Duodenal mucosa (tissue), 2 donors: ENCODE data around the gene BBS2.

ENCODE experiments used
- H3K27ac ChIP-seq: one replicate; pipeline ENCODE4 v1.7.0; 2013; ENCODE audit warnings: low read depth, low read length
- H3K27me3 ChIP-seq, 2 donors: one replicate each; pipeline ENCODE4 v1.7.0; 2013; ENCODE audit warnings: low read length in 2 of 2, control low read depth in 1 of 2; ENCODE audit not compliant: insufficient read depth in 2 of 2, control insufficient read depth in 1 of 2
- H3K36me3 ChIP-seq, 2 donors: one replicate each; pipeline ENCODE4 v1.7.0; 2013; ENCODE audit warnings: low read length in 2 of 2, control low read depth in 1 of 2; ENCODE audit not compliant: insufficient read depth in 2 of 2, control insufficient read depth in 1 of 2
- H3K4me1 ChIP-seq, 2 donors: one replicate each; pipeline ENCODE4 v1.7.0; 2013; ENCODE audit warnings: low read length in 2 of 2, control low read depth in 1 of 2; ENCODE audit not compliant: insufficient read depth in 2 of 2, control insufficient read depth in 1 of 2
- H3K4me3 ChIP-seq, 2 donors: one replicate each; pipeline ENCODE4 v1.7.0; 2013; ENCODE audit warnings: low read length in 2 of 2, low read depth in 1 of 2
- H3K9ac ChIP-seq, 2 donors: one replicate each; pipeline ENCODE4 v1.7.0; 2013; ENCODE audit warnings: low read length in 2 of 2, low read depth in 1 of 2
- H3K9me3 ChIP-seq, 2 donors: one replicate each; pipeline ENCODE4 v1.7.0; 2013; ENCODE audit warnings: low read length in 2 of 2, control low read depth in 1 of 2; ENCODE audit not compliant: control insufficient read depth in 1 of 2

The BBS2 gene

DNA sequence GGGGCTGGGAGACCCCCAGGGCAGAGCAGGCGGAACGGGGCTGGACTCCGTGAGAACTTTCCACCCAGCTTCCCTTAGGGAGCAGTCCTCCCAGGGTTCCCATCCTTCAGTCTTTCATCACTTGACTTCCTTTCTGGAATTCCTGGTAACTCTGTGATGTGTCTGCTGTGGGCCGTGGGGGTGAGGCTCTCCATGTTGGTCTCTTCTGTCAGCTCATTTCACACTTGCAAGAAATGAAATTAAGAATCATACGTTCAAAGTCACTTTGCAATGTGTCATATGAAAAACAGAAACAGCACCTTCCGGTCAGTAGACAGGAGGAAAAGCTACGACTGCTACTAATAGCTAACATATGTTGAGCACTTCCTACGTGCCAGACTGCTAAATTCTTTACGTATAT is 5.4 kb upstream of the BBS2 start:
- Histone ChIP-seq H3K4me3 (no peak overlapping the region), H3K9me3 (no peaks in the 10 kb centered on the region), H3K4me1 (peaks cover 4 to 5% of the 10 kb centered on the region in 2 donors), H3K9ac (no peak overlapping the region), H3K27me3 (no peaks in the 10 kb centered on the region), H3K36me3 (no peaks in the 10 kb centered on the region), H3K27ac (no peak overlapping the region)

DNA sequence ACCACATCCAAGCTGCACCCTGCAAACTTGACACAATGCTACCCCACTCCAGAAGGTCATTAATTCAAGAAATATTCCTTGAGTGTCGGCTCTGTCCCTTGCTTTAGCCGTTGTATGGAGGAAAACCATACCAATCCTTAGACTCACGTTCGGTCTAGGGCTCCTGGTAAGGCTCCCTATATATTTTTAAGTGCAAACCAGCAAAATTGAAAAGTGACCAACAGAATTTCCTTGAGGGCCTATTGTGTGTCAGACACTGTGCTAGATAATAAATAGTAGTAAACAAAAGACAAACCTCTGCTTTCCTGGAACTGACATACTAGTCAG is 390 bp upstream of the BBS2 start:
- Histone ChIP-seq H3K27ac (no peak overlapping the region), H3K36me3 (no peaks in the 10 kb centered on the region), H3K27me3 (no peaks in the 10 kb centered on the region), H3K4me3 (peak overlapping the region; percentile 87 to 91), H3K9me3 (no peaks in the 10 kb centered on the region), H3K9ac (peak overlapping the region; percentile 73 to 76), H3K4me1 (peaks cover 13 to 16% of the 10 kb centered on the region in 2 donors)

DNA sequence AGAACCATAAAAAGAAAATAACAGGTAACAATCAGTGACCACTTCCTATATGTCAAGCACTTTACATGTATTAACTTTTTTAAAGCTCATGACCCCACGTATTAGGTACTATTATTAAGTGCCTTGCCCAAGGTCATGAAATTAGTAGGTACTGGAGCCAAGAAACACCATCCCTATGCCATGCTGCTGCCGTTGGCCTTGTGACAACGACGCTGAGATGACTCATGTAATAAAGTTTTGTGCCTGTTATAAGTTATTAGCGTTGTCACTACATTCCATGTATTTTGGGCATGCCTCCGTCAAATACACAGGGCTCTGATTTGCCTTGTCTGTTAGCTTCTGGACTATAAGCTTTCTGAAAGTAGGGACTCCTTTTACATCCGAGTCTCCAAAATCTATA is 1.4 kb downstream of the BBS2 start:
- no peak overlapping the region for H3K9ac ChIP-seq
- H3K4me1 ChIP-seq = peaks cover 16 to 20% of the 10 kb centered on the region in 2 donors

DNA sequence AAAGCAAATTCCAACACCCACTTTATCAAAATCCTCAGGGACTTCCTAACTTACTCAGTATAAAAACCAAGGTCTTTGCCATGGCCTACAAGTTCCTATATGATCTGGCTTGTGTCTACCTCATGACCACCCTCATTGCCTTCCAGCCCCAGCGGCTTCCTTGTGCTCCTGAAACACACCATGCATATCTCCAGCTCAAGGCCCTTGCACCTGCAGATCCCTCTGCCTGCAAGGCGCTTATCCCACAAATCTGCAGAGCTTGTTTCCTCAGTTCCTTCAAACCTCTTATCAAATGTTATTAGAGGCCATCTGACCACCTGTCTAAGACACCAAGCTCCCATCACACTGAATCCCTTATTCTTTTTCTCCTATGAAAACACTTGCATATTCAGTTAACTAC is 2.6 kb downstream of the BBS2 start:
- Histone ChIP-seq H3K36me3 (no peaks in the 10 kb centered on the region), H3K4me1 (peaks cover 16 to 20% of the 10 kb centered on the region in 2 donors), H3K9me3 (no peaks in the 10 kb centered on the region), H3K27ac (no peak overlapping the region), H3K27me3 (no peaks in the 10 kb centered on the region), H3K4me3 (no peak overlapping the region), H3K9ac (no peak overlapping the region)

More for the DNA sequence above, 1.4 kb downstream of the BBS2 start:
- Histone ChIP-seq H3K4me3 (no peak overlapping the region), H3K27me3 (no peaks in the 10 kb centered on the region), H3K27ac (no peak overlapping the region), H3K9me3 (no peaks in the 10 kb centered on the region), H3K36me3 (no peaks in the 10 kb centered on the region)

DNA sequence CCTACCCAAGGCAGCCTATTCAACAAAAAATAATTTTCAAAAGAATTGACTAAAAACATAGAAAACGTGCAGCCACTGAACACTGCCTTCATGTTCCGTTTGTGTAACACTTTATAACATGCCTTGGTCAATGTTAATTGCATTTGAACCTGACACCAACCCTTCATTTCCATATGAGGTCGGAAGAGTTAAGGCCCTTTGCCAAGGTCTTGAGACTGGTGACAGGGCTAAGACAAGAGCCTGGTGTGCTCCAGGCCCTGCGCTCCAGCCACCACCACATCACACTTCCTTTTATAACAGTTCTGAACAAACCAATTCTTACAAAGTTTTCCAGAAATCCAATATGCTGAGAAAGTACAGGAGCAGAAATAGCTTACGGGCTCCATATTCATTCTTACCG is 4.2 kb downstream of the BBS2 start:
- Histone ChIP-seq H3K4me1 (peaks cover 16 to 19% of the 10 kb centered on the region in 2 donors), H3K27ac (no peak overlapping the region), H3K4me3 (no peak overlapping the region), H3K9me3 (no peaks in the 10 kb centered on the region), H3K27me3 (no peaks in the 10 kb centered on the region), H3K36me3 (peaks cover 7 to 9% of the 10 kb centered on the region in 2 donors), H3K9ac (no peak overlapping the region)

DNA sequence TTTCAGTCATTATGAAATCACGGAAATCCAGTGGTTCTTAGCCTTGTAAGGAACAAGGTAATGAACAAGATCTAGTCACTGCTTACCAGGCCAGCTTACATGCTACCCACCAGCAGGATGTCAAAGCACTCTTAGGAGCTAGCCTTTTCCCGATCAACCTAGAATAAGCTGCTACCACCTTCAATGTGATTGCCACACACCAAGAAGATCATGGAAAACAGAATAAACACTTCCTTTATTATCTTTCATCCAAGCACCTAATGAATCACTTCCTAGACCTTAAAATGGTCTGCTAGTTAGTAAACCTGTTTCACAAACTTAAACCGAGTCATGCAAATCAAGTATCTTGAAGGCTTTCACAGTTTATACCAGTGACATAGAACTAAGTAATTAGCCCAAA is 5.0 kb downstream of the BBS2 start:
- peaks cover 9 to 13% of the 10 kb centered on the region in 2 donors for H3K4me1 ChIP-seq
- H3K27me3 ChIP-seq = no peaks in the 10 kb centered on the region
- no peak overlapping the region for H3K4me3 ChIP-seq
- H3K9ac ChIP-seq = no peak overlapping the region
- H3K9me3 ChIP-seq = no peaks in the 10 kb centered on the region
- peaks cover 15 to 17% of the 10 kb centered on the region in 2 donors for H3K36me3 ChIP-seq
- H3K27ac ChIP-seq = no peak overlapping the region

DNA sequence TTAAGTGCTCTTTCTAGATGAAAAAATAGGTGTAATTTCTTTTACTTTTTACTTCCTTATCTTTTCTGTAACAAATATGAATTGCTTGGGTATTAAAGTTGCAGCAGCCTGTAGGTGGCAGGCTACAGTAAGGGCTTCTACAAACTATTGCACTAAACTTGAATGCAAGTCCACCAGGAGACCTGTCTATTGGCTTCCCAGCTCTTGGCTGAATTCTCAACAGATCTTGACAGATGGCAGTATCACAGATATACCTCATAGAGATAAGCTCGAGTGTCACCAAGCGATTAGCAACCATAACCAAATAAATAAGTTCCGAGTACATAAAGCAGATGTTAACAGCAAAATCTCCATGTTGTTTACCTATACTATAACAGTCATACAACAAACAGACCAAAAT is 5.9 kb downstream of the BBS2 start:
- no peak overlapping the region for H3K4me3 ChIP-seq
- H3K9me3 ChIP-seq = no peaks in the 10 kb centered on the region
- H3K27ac ChIP-seq = no peak overlapping the region
- H3K27me3 ChIP-seq = no peaks in the 10 kb centered on the region
- H3K9ac ChIP-seq = no peak overlapping the region
- peaks cover 7 to 13% of the 10 kb centered on the region in 2 donors for H3K4me1 ChIP-seq
- peaks cover 19 to 24% of the 10 kb centered on the region in 2 donors for H3K36me3 ChIP-seq

DNA sequence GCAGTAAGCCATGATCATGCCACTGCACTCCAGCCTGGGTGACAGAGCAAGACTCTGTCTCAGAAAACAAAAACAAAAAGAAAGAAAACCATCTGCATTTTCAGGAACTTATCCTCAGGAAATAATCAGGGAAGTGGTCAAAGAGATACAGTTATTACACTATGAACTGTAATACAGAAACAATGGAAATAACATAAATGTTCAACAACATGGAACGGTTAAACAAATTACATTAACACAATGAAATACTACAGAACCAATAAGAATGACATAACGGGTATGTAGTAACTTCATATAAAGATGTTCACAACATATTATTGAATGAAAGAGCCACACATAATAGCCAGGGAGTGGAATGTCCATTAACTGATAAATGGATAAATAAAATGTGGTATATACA is 6.7 kb downstream of the BBS2 start:
- no peak overlapping the region for H3K27ac ChIP-seq
- H3K9ac ChIP-seq = no peak overlapping the region
- H3K36me3 ChIP-seq = peaks cover 20 to 32% of the 10 kb centered on the region in 2 donors
- H3K27me3 ChIP-seq = no peaks in the 10 kb centered on the region
- H3K9me3 ChIP-seq = no peaks in the 10 kb centered on the region
- H3K4me1 ChIP-seq = peaks cover 4% of the 10 kb centered on the region in 2 donors
- H3K4me3 ChIP-seq = no peak overlapping the region

DNA sequence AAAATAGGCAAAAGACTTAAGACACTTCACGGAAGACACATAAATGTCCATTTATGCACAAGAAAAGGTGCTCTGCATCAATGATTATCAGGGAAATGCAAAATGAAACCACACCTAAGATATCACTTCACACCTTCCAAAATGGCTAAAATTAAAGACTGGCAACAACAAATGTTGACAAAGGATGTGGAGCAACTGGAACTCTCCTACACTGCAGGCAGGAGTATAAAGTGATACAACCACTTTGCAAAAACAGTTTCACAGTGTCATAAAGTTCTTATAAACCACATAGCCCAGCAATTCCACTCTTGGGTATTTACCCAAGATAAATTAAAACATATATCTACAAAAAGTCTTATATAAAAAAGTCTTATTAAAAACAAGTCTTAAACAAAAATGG is 7.8 kb downstream of the BBS2 start:
- Histone ChIP-seq H3K27me3 (no peaks in the 10 kb centered on the region), H3K9me3 (no peaks in the 10 kb centered on the region), H3K9ac (no peak overlapping the region), H3K4me1 (peaks cover 3 to 4% of the 10 kb centered on the region in 2 donors), H3K4me3 (no peak overlapping the region), H3K27ac (no peak overlapping the region), H3K36me3 (peaks cover 22 to 36% of the 10 kb centered on the region in 2 donors)

DNA sequence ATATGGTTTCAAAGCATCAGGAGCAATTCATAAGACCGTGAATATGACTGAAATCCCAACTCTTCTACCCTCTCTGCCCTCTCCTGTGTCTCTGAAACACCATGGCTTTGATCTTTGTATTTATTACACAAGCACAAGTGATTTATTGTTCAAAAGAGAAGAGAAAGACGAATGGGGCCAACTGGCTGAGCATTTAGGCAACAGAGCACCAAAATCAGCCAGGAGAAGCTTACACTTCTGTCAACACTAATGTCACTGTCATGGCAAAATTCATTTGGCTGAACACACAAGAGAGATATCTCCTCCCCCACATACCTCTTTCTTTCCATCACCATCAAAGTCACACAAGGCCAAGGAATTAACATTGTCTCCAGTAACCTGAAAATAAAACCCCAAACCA is 9.3 kb downstream of the BBS2 start:
- H3K4me1 ChIP-seq = peaks cover 3 to 4% of the 10 kb centered on the region in 2 donors
- H3K9ac ChIP-seq = no peak overlapping the region
- H3K27ac ChIP-seq = no peak overlapping the region
- no peak overlapping the region for H3K4me3 ChIP-seq
- no peaks in the 10 kb centered on the region for H3K9me3 ChIP-seq
- peaks cover 25 to 44% of the 10 kb centered on the region in 2 donors for H3K36me3 ChIP-seq
- no peaks in the 10 kb centered on the region for H3K27me3 ChIP-seq

DNA sequence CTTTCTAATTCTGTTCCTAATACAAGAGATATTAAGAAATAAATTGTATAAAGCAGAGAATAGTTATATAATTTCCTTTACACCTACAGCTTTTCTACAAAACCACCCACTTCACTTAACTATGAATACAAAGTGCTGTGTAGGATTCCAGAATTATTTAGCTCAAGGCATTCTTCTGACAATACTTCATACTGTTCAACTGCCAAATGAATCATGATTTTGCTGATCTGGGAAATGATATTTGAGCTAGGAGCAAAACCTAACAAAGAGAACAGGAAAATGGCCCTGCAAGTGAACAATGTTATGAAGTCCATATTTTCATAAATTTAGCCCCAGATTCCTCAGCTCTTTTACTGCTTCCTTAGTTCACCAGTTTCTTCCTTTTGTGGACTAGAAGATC is 12.9 kb downstream of the BBS2 start:
- Histone ChIP-seq H3K9ac (no peak overlapping the region), H3K36me3 (peaks cover 41 to 68% of the 10 kb centered on the region in 2 donors), H3K4me1 (no peaks in the 10 kb centered on the region), H3K27ac (no peak overlapping the region), H3K9me3 (no peaks in the 10 kb centered on the region), H3K27me3 (no peaks in the 10 kb centered on the region), H3K4me3 (no peak overlapping the region)
